Ishikawa (cell line): ENCODE results near the gene PCDH1.

Experiments used
- CEBPB ChIP-seq: IDR thresholded peaks from 2 replicates; pipeline ENCODE4 v1.6.1; 2012
- CREB1 ChIP-seq: IDR thresholded peaks from 2 replicates; pipeline ENCODE4 v1.6.1; 2012; ENCODE audit warnings: low read depth
- EP300 ChIP-seq: IDR thresholded peaks from 2 replicates; pipeline ENCODE4 v1.6.1; 2012; ENCODE audit warnings: borderline replicate concordance
- NFIC ChIP-seq: IDR thresholded peaks from 2 replicates; pipeline ENCODE4 v1.6.1; 2012
- TAF1 ChIP-seq: IDR thresholded peaks from 2 replicates; pipeline ENCODE4 v1.6.1; 2012; ENCODE audit warnings: low read depth, mild to moderate bottlenecking
- YY1 ChIP-seq: IDR thresholded peaks from 2 replicates; pipeline ENCODE4 v1.6.1; 2012; ENCODE audit warnings: low read depth
- TF ChIP-seq, protein P1 (sequence below): IDR thresholded peaks from 2 replicates; pipeline ENCODE4 v1.6.1; 2012
- TF ChIP-seq, protein P2 (sequence below): IDR thresholded peaks from 2 replicates; pipeline ENCODE4 v1.6.1; 2012; ENCODE audit warnings: low read depth, mild to moderate bottlenecking

DNA sequence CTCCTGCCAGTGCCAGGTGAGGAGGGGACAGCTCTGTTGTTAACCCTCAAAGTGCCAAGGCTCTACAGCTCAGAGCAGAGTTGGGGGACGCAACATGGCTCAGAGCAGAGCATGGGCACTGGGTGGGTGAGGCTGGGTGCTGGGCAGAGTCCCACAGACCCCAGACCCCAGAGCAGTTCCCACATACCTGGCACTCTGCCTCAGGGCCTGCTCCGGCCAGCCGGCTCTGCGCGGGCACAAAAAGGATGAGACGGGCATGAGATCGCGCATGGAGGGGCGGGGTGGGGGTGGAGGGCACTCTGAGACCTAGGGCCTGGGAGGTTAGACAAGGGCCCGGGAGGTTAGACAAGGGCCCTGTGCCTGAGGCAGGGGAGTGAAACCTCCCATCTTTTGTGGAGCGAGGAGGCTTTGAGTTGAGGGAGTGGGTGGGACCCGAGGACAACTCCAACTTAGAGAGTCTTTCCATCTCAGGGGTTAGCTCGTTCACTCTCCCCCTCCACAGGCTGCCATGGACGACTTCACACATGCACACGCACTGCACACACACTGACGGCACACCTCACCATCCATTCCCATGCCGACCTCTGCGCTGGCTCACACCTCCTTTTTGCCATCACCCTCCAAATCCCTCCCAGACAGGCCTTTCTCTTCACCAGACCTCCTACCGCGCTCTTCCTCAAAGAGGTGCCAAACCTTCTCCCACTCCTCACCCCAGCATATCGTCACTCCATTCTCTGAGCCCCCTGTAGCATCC is 22.0 kb downstream of the PCDH1 start:
- TF ChIP-seq NFIC (no peak), CEBPB (no peak), CREB1 (no peak), YY1 (no peak), TAF1 (no peak), EP300 (no peak)
- TF ChIP-seq, protein P1, sequence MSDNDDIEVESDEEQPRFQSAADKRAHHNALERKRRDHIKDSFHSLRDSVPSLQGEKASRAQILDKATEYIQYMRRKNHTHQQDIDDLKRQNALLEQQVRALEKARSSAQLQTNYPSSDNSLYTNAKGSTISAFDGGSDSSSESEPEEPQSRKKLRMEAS, result no peak
- TF ChIP-seq, protein P2, sequence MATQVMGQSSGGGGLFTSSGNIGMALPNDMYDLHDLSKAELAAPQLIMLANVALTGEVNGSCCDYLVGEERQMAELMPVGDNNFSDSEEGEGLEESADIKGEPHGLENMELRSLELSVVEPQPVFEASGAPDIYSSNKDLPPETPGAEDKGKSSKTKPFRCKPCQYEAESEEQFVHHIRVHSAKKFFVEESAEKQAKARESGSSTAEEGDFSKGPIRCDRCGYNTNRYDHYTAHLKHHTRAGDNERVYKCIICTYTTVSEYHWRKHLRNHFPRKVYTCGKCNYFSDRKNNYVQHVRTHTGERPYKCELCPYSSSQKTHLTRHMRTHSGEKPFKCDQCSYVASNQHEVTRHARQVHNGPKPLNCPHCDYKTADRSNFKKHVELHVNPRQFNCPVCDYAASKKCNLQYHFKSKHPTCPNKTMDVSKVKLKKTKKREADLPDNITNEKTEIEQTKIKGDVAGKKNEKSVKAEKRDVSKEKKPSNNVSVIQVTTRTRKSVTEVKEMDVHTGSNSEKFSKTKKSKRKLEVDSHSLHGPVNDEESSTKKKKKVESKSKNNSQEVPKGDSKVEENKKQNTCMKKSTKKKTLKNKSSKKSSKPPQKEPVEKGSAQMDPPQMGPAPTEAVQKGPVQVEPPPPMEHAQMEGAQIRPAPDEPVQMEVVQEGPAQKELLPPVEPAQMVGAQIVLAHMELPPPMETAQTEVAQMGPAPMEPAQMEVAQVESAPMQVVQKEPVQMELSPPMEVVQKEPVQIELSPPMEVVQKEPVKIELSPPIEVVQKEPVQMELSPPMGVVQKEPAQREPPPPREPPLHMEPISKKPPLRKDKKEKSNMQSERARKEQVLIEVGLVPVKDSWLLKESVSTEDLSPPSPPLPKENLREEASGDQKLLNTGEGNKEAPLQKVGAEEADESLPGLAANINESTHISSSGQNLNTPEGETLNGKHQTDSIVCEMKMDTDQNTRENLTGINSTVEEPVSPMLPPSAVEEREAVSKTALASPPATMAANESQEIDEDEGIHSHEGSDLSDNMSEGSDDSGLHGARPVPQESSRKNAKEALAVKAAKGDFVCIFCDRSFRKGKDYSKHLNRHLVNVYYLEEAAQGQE, result no peak
